ENCODE results near the gene NXF3.
A peak's percentile ranks its signal among the peaks of the same experiment; 100 is the strongest.
"Not testable (repeated sequence)": the region's sequence is repeated elsewhere in the genome, so short reads cannot be mapped to it uniquely, and the experiment has no call there.

Gene NXF3

GRCh38 chrX:103092942-103093341, at the start of gene NXF3:
NXF3 (minus strand) TSS chrX:103093143; CDS start chrX:103093023, 120 bp downstream.
- H3K4me3 ChIP-seq (replicated peaks; ENCODE audit: low read depth, low read length): no peak within 1 kb of the TSS
- no peak for DNase-seq (ENCODE audit: low read depth)
- TF ChIP-seq CTCF (IDR thresholded peaks at IDR 0.05; ENCODE audit: low read length, missing control alignments): no peak

- not testable (repeated sequence) for DNase-seq (ENCODE audit: low read depth)
These were observed 43.6 kb upstream of the NXF3 start for GRCh38 chrX:103136528-103136927.

GRCh38 chrX:103124284-103124683, 31.3 kb upstream of the NXF3 start:
- no peak for DNase-seq (ENCODE audit: low read depth)
- H3K4me3 ChIP-seq (replicated peaks; ENCODE audit: low read depth, low read length): no peak overlapping the region
- no peak for TF ChIP-seq CTCF (IDR thresholded peaks at IDR 0.05; ENCODE audit: low read length, missing control alignments)

More at GRCh38 chrX:103136528-103136927, 43.6 kb upstream of the NXF3 start:
- not testable (repeated sequence) for H3K4me3 ChIP-seq (replicated peaks; ENCODE audit: low read depth, low read length)

GRCh38 chrX:103120748-103121147, 27.8 kb upstream of the NXF3 start:
- no peak for TF ChIP-seq CTCF (IDR thresholded peaks at IDR 0.05; ENCODE audit: low read length, missing control alignments)
- no peak overlapping the region for H3K4me3 ChIP-seq (replicated peaks; ENCODE audit: low read depth, low read length)
- DNase-seq (ENCODE audit: low read depth): no peak

GRCh38 chrX:103116970-103117369, 24.0 kb upstream of the NXF3 start:
- DNase-seq (ENCODE audit: low read depth); H3K4me3 ChIP-seq (replicated peaks; ENCODE audit: low read depth, low read length): not testable (repeated sequence)

- H3K4me3 ChIP-seq (replicated peaks; ENCODE audit: low read depth, low read length); DNase-seq (ENCODE audit: low read depth): not testable (repeated sequence)
These were observed 16.6 kb upstream of the NXF3 start for GRCh38 chrX:103109497-103109896.

GRCh38 chrX:103107836-103108235, 14.9 kb upstream of the NXF3 start:
- no peak for TF ChIP-seq CTCF (IDR thresholded peaks at IDR 0.05; ENCODE audit: low read length, missing control alignments)
- H3K4me3 ChIP-seq (replicated peaks; ENCODE audit: low read depth, low read length): no peak overlapping the region
- DNase-seq (ENCODE audit: low read depth): peak; percentile 51

- not testable (repeated sequence) for H3K4me3 ChIP-seq (replicated peaks; ENCODE audit: low read depth, low read length)
These were observed 14.3 kb upstream of the NXF3 start for GRCh38 chrX:103107227-103107737.

GRCh38 chrX:103104370-103104769, 11.4 kb upstream of the NXF3 start:
- not testable (repeated sequence) for H3K4me3 ChIP-seq (replicated peaks; ENCODE audit: low read depth, low read length); DNase-seq (ENCODE audit: low read depth)

More at GRCh38 chrX:103107227-103107737, 14.3 kb upstream of the NXF3 start:
- DNase-seq (ENCODE audit: low read depth): not testable (repeated sequence)

GRCh38 chrX:103103866-103104265, 10.9 kb upstream of the NXF3 start:
- DNase-seq (ENCODE audit: low read depth); H3K4me3 ChIP-seq (replicated peaks; ENCODE audit: low read depth, low read length): not testable (repeated sequence)

Data from fibroblast of pulmonary artery (primary cell).